DMS53 treated with DMSO at 0.1 percent for 48 hours (cell line): ENCODE measurements around the gene GSTP1.
"Not testable (repeated sequence)": the region's sequence is repeated elsewhere in the genome, so short reads cannot be mapped to it uniquely, and the experiment has no call there.

Experiments used
- DNase-seq: peaks from one replicate; lab custom pipeline; 2025; ENCODE audit not compliant: unreplicated experiment; lab: John Stamatoyannopoulos, UW

GSTP1 gene

DNA sequence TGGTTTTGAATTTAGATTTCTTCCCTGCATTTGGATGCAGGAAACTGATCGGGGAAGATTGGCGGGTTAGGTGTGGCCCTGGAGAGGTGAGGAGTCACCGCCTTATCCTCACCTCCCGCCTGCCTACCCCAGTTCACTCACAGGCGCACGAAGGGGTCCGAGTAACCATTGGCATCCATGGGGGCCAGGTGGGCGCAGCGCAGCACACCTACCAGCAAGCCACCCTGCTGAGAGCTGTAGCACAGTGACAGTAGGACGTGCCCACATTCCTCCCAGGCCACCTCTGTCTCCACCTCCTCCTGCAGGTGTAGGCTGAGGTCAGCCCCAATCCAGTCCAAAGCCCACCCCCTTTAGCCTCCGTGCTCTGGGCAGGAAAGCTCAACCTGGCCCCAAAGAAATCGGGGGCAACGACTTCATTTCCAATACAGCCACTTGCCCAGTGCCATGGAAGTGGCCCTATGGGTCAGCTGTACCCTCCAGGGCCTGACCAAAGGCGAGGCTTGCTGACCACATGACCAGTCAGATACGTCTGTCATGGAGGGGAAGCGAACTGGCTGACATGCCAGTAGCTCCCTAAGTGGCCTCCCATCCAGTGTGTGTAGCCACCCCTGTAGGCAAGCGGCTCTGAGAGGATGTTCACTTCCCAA lies 29.8 kb downstream of the GSTP1 start:
- DNase-seq: no peak

DNA sequence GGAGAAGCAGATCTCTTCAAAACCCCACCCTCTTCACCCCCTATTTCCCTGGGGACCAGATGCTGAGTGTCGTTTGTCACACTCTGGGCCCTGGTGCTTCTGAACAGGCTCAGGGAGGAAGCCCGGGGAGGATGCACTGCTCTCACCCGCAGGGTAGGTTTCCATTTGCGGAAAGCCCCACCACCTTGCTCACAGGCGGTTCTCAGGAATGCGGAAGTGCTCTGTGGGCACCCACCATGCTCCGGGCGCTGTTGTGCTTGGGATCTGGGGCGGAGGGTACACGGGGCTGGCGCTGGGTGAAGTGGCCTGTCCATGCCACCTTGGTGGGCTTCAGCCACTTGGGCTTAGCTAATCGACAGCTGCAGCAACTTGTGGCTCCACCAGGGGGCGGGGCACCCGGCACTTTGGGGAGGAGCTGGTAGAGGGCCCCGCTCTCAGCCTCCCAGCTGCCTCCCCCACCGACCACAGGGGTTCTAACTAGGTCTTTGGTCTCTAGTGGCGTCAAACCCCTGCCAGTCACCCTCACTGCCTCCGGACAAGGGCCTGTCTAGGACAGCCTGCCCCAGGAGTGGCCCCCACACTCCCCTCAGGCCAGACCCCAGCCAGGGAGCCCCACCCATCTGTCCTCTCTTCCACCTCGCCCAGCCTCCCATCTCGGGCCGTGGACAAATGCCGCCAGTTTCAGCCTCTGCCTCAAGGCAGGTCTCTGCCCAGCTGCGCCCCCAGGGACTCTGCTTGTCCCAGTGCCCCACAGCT lies 30.5 kb downstream of the GSTP1 start:
- DNase-seq: peak; percentile 21

DNA sequence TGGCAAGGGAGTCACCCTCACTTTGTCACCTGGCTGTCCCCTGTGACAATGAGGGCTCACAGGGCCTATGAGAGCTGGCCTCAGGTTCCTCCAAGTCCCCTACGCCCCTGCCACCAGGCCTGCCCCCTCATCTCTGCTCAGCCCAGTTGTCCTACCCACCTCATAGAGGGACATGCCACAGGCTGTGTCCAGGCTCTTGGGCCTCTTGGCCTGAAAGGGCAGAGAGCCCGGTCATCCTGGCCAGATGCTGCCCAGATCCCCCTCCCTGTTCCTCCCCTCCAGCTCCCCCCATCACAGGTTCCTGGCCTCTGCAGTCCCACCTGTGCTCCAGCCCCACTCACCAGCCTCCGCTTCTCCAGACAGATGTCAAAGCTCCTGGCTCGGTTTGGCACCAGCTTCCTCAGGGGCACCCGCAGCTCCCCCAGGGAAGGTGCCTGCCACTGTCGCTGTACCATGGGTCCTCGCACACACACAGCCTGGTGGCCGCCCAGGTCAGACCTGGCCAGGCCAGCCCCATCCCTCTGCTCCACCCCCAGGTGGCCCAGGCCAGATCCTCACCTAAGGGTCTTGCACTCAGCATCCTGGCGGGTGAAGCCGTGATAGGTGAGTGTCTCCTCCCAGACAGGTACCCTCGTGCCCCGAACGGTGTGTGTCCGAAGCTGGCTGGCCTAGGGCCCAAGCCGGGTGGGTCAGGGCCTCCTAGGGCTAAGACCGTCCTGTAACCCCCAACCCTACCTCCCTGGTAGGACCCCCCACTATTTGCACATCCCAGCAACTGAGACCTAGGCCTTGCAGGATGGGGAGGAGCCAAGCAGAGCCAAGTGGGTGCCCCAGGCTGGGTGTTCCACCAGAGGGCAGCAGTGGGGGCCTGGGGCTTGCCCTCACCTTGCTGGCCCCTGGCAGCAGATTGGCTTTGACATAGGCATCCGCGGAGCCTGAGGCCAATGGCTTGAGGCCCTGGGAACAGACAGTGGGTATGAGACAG lies 31.4 kb downstream of the GSTP1 start:
- DNase-seq: peak; percentile 66

DNA sequence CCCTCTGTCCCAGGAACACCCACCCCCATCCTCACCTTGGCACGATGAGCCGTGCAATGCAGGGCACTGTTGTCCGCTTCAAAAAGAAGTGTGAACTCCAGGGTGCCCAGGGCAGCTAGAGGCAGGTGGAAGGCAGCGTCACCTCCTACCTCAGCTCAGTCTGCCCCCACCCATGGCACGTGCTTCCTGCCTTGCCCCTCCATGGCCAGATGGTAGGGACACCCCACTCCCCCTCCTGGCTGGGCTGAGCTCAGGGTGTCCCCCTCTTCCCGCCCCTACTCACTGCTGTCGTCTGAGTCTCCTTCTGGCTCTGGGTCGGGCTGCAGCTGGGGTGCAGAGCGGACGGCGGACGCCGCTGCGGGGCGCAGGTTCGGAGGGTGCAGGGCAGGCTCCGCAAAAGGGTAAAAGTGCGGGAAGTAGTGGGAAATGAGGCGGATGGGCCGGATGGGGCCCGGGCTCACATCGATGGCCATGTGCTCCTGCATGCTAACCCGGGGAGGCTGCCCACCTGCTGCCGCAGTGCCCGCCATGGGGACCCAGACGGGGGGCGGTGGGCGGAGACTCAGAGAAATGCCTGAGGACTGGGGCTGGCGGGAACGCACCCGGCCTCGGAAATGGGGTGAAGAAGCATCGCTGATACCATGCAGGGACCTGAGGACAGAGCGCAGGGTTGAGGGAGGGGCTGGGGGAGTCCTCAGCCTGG lies 32.3 kb downstream of the GSTP1 start:
- no peak for DNase-seq

DNA sequence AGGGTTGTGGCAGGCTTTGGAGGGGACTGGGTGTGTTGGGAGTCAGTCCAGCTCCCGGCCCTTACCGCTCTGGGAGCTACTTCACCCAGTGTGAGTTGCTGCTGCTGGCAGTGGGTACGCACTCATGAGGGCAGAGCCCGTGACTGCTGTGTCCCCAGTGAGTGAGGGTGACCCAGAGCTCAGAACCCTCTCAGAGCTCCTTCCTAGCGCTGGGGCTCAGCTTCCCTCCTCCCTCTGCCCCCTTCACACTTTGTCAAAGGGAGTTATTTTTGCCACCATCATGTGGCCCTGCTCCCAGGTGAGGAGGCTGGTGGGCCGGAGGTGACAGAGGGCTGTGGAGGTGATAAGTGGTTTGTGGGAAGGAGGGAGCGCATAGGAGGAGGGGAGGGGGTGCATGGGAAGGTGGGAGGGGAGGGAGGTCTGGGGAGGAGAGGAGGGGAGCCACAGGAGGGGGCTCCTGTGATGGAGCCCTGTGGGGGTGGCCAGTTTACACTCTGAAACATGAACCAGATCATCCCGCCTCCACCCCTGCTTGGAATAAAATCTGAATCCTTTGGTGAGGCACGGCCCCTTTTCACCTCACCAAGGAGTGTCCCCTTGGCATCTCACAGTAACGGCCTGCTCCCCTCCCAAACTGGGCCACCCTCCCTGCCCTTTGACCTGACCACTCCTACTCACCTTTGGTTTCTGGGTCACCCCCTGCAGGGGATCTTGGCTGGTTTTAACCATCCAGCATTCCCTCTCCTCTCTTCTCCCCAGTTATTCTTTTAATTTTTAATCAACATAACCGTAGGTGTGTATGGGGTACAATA lies 33.0 kb downstream of the GSTP1 start:
- DNase-seq: no peak

DNA sequence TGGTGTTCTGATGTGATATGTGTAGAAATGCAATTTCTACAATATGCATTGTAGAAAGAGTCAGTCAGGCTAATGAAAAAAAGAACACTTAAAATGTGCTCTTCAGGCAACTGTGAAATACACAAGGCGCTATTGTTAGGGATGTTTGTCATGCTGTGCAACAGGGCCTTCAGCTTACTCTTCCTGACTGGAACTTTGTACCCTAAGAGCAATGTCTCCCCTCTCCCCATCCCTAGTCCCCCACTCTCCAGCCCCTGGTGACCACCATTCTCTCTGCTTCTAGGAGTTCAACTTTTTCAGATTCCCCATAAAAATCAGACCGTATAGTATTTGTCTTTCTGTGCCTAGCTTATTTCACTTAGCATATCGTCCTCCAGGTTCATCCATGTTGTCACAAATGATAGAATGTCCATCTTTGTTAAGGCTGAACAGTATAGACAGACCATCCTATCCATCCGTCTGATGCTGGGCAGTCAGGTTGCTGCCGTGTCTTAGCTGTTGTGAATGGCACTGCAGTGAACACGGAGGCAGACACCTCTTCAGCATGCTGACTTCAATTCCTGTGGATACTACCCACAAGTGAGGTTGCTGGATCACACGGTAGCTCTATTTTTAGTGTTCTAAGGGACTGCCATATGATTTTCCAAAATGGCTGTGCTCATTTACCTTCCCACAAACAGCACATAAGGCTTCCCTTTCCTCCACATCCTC lies 33.8 kb downstream of the GSTP1 start:
- DNase-seq: no peak

DNA sequence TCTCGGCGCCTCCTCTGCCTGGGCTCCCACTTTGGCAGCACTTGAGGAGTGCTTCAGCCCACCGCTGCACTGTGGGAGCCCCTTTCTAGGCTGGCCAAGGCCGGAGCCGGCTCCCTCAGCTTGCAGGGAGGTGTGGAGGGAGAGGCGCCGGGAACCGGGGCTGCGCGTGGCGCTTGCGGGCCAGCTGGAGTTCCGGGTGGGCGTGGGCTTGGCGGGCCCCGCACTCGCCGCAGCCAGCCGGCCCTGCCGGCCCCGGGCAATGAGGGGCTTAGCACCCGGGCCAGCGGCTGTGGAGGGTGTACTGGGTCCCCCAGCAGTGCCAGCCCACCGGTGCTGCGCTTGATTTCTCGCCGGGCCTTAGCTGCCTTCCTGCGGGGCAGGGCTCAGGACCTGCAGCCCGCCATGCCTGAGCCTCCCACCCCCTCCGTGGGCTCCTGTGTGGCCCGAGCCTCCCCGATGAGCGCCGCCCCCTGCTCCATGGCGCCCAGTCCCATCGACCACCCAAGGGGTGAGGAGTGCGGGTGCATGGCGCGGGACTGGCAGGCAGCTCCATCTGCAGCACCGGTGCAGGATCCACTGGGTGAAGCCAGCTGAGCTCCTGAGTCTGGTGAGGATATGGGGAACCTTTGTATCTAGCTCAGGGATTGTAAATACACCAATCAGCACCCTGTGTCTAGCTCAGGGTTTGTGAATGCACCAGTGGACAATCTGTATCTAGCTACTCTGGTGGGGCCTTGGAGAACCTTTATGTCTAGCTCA lies 35.5 kb downstream of the GSTP1 start:
- not testable (repeated sequence) for DNase-seq

DNA sequence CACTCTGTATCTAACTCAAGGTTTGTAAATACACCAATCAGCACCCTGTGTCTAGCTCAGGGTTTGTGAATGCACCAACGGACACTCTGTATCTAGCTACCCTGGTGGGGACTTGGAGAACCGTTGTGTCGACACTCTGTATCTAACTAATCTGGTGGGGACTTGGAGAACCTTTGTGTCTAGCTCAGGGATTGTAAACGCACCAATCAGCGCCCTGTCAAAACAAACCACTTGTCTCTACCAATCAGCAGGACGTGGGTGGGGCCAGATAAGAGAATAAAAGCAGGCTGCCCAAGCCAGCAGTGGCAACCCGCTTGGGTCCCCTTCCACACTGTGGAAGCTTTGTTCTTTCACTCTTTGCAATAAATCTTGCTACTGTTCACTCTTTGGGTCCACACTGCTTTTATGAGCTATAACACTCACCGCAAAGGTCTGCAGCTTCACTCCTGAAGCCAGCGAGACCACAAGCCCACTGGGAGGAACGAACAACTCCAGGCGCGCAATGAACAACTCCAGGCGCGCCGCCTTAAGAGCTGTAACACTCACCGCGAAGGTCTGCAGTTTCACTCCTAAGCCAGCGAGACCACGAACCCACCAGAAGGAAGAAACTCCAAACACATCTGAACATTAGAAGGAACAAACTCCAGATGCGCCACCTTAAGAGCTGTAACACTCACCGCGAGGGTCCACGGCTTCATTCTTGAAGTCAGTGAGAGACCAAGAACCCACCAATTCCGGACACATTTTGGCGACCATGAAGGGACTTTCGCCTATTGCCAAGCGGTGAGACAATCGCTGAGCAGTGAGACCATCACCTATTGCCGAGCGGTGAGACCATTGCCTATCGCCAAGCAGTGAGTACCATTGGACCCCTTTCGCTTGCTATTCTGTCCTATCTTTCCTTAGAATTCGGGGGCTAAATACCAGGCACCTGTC lies 36.3 kb downstream of the GSTP1 start:
- DNase-seq: not testable (repeated sequence)

DNA sequence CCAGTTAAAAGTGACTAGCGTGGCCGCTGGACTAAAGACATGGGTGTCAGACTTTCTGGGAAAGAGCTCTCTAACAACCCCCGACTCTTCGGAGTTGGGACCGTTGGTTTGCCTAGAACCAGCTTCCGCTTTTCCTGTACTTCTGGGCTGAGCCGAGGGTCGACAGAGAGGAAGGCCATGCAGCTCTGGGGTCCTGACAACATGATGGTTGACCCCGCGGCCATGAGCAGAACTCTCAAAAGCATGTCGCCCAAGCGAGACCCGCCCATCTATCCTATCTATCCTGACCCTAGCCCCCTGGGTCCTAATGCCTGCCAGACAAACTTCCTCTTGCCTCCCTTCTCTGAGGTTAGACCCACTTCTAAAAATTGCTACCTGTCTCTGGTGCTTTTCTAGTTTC lies 37.0 kb downstream of the GSTP1 start:
- not testable (repeated sequence) for DNase-seq

DNA sequence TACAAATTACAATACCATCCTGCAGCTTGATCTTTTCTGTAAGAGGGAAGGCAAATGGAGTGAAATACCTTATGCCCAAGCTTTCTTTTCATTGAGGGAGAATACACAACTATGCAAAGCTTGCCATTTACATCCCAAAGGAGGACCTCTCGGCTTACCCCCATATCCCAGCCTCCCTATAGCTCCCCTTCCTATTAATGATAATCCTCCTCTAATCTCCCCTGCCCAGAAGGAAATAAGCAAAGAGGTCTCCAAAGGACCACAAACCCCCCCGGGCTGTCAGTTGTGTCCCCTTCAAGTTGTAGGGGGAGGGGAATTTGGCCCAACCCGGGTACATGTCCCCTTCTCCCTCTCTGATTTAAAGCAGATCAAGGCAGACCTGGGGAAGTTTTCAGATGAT lies 38.3 kb downstream of the GSTP1 start:
- DNase-seq: not testable (repeated sequence)

DNA sequence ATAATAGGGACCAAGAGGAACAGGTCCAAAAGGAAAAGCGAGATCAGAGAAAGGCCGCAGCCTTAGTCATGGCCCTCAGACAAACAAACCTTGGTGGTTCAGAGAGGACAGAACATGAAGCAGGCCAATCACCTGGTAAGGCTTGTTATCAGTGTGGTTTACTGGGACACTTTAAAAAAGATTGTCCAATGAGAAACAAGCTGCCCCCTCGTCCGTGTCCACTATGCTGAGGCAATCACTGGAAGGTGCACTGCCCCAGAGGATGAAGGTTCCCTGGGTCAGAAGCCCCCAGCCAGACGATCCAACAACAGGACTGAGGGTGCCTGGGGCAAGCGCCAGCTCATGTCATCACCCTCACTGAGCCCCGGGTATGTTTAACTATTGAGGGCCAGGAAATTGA lies 39.3 kb downstream of the GSTP1 start:
- DNase-seq: not testable (repeated sequence)

DNA sequence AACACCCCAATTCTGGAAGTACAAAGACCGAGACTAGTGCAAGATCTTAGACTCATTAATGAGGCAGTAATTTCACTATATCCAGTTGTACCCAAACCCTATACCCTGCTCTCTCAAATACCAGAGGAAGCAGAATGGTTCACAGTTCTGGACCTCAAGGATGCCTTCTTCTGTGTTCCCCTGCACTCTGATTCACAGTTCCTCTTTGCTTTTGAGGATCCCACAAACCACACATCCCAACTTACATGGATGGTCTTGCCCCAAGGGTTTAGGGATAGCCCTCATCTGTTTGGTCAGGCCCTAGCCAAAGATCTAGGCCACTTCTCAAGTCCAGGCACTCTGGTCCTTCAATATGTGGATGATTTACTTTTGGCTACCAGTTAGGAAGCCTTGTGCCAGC lies 40.2 kb downstream of the GSTP1 start:
- DNase-seq: not testable (repeated sequence)

DNA sequence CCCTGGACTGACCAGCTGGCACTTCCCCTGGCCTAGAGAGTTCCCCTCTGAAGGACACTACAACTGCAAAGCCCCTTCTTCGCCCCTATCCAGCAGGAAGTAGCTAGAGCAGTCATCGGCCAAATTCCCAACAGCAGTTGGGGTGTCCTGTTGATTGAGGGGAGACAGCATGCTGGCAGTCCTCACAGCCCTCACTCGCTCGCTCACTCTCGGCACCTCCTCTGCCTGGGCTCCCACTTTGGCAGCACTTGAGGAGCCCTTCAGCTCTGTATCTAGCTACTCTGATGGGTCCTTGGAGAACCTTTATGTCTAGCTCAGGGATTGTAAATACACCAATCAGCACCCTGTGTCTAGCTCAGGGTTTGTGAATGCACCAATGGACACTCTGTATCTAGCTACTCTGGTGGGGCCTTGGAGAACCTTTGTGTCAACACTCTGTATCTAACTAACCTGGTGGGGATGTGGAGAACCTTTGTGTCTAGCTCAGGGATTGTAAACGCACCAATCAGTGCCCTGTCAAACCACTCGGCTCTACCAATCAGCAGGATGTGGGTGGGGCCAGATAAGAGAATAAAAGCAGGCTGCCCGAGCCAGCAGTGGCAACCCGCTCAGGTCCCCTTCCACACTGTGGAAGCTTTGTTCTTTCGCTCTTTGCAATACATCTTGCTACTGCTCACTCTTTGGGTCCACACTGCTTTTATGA lies 42.7 kb downstream of the GSTP1 start:
- not testable (repeated sequence) for DNase-seq

DNA sequence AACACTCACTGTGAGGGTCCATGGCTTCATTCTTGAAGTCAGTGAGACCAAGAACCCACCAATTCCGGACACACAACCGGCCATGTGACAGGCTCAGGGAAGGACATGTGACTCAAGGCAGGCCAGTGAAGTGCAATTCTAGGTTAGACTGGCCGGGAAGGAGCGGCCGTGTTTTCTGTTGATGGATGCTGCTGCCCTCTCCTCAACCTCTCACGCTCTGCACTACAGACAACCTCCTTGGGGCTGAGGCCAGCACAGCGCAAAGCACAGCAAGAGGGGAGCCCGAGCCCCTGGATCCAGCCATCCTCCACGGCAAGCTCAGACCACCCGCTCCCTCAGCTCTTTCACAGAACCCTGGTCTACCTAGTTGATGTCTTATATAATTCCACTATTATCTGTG lies 43.4 kb downstream of the GSTP1 start:
- no peak for DNase-seq

DNA sequence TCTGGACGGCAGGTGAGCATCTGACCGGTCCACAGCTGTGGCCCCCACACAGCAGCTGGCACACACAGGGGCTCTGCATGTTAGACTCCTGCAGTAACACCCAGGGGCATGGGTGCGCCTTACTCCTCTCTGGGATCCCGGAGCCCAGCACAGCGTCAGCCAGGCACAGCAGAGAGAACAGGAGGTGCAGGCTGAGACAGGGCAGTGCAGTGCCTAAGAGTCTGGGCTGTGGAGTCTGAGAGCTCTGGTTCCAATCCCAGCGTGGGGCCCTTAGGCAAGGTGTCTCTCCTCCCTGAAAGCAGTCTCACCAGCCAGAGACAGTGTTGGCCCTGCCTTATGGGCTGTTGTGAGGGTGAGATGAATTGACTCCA lies 43.8 kb downstream of the GSTP1 start:
- no peak for DNase-seq

DNA sequence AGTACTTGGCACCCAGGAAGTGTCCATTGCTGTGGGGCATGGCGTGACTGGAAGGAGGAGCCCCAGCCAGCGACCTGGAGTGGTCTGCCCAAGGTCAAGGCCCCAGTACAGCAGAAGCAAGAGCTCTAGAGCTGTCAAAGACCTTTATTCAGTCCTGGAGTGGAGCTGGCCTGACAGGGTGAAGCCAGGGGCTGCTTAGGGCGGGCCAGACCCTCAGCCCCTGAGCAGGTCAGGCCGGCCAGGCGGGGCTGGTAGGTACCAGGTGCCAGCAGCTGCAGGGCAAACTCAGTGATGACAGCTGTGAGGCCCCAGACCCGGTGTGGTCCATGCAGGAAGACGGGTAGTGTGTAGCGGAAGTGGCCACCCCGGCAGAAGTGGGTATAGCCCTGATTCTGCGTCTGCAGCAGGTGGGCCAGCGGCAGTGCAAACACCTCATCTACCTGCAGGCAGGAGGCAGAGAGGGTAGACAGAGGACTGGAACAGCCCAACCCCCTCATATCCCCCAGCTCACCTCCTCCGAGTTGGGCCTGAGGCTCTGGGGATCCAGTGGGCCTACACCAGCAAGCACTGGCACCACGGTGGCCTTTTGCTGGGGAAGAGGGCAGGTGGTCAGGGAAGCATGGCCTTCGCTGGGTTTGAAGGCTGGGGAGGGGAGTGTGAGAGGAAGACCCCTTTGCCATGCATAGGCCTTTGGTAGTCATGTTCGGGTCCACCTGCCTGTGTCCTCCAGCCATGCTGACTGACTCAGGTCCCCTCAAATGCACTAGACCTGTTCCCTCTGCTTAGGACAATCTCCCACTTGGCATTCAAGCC lies 44.4 kb downstream of the GSTP1 start:
- DNase-seq: no peak
